Measurements from ENCODE around the gene CTRL.
"Not testable (repeated sequence)": the region's sequence is repeated elsewhere in the genome, so short reads cannot be mapped to it uniquely, and the experiment has no call there.

Gene CTRL

GRCh38 chr16:67940446-67941089, 8.9 kb upstream of the CTRL start:
- DNase-seq: no peak

GRCh38 chr16:67939507-67940445, 8.1 kb upstream of the CTRL start:
- no peak for DNase-seq

- DNase-seq: not testable (repeated sequence)
These were observed 6.1 kb upstream of the CTRL start for GRCh38 chr16:67937713-67938112.

GRCh38 chr16:67936880-67937605, 5.4 kb upstream of the CTRL start:
- DNase-seq: no peak

GRCh38 chr16:67936124-67936879, 4.6 kb upstream of the CTRL start, which contains the start of gene PSMB10:
TSS of gene PSMB10 (minus strand) at chr16:67936850. CDS start at chr16:67936749, 101 bp downstream.
- DNase-seq: peak; percentile 39 to 64 (median 52)

- peak; percentile 82 to 93 (median 90) for DNase-seq
These were observed 3.9 kb upstream of the CTRL start for GRCh38 chr16:67935402-67936123.

GRCh38 chr16:67935101-67935401, 3.4 kb upstream of the CTRL start:
- no peak for DNase-seq

- DNase-seq: no peak
These were observed 2.8 kb upstream of the CTRL start for GRCh38 chr16:67934306-67935100.

- no peak for DNase-seq
These were observed 2.1 kb upstream of the CTRL start for GRCh38 chr16:67933805-67934204.

- DNase-seq: no peak
These were observed 789 bp upstream of the CTRL start for GRCh38 chr16:67932462-67932840.

- no peak for DNase-seq
These were observed 917 bp downstream of the CTRL start for GRCh38 chr16:67930678-67931211.

GRCh38 chr16:67930191-67930590, 1.5 kb downstream of the CTRL start:
- no peak for DNase-seq

- DNase-seq: peak; percentile 52 to 60 (median 56)
These were observed 2.9 kb downstream of the CTRL start for GRCh38 chr16:67928561-67929364.

GRCh38 chr16:67928147-67928546, 3.5 kb downstream of the CTRL start:
- no peak for DNase-seq

- DNase-seq: no peak
These were observed 4.3 kb downstream of the CTRL start for GRCh38 chr16:67927131-67927941.

- DNase-seq: no peak
These were observed 5.4 kb downstream of the CTRL start for GRCh38 chr16:67926181-67926750.

- no peak for DNase-seq
These were observed 7.3 kb downstream of the CTRL start for GRCh38 chr16:67924140-67924906.

All from activated CD4-positive, CD25-positive, alpha-beta regulatory T cell (primary cell).